Kidney (tissue), 14 donors: ENCODE results near the gene CARD10. TPM values are rescaled to one million over a fixed set of nuclear protein-coding genes. Genes with fewer than 3 reads are reported as not detected.

ENCODE experiments used
- DNase-seq, 5 donors: peaks; one replicate each; pipeline ENCODE4 v3.0.0-alpha.2; 2013 to 2020
- FAIRE-seq: peaks from 2 replicates; lab custom pipeline; 2012; peaks lifted over from hg19 to GRCh38; lab: Jason Lieb, UNC
- H3K27ac ChIP-seq, 2 donors: one replicate each; pipeline ENCODE4 v1.7.0; 2013; ENCODE audit warnings: low read depth in 2 of 2, low read length in 2 of 2, inconsistent platforms in 1 of 2
- H3K27me3 ChIP-seq: one replicate; pipeline ENCODE4 v1.7.1; 2013; ENCODE audit warnings: low read length, inconsistent platforms; ENCODE audit not compliant: control insufficient read depth, insufficient read depth
- H3K36me3 ChIP-seq, 3 donors: one replicate each; pipeline versions ENCODE4 v1.7.0 to v1.7.1; 2013; ENCODE audit warnings: low read length in 3 of 3, control low read depth in 1 of 3, inconsistent platforms in 1 of 3; ENCODE audit not compliant: insufficient read depth in 3 of 3, control insufficient read depth in 2 of 3
- H3K4me1 ChIP-seq, 3 donors: one replicate each; pipeline versions ENCODE4 v1.7.0 to v1.7.1; 2013; ENCODE audit warnings: low read length in 3 of 3, inconsistent platforms in 1 of 3, low read depth in 1 of 3; ENCODE audit not compliant: control insufficient read depth in 2 of 3, insufficient read depth in 2 of 3
- H3K4me3 ChIP-seq, 3 donors: one replicate each; pipeline versions ENCODE4 v1.7.0 to v1.8.1; 2013; ENCODE audit warnings: low read length in 3 of 3, control low read depth in 1 of 3, inconsistent platforms in 1 of 3
- H3K9ac ChIP-seq, 3 donors: one replicate each; pipeline versions ENCODE4 v1.7.0 to v1.7.1; 2013; ENCODE audit warnings: low read length in 3 of 3, control low read depth in 1 of 3, inconsistent platforms in 1 of 3
- H3K9me3 ChIP-seq, 3 donors: one replicate each; pipeline versions ENCODE4 v1.7.0 to v1.7.1; 2013; ENCODE audit warnings: low read length in 3 of 3, control low read depth in 1 of 3, inconsistent platforms in 1 of 3; ENCODE audit not compliant: control insufficient read depth in 2 of 3, insufficient read depth in 1 of 3
- CTCF ChIP-seq: IDR thresholded peaks from 3 replicates; pipeline ENCODE4 v1.5.1; 2012; ENCODE audit warnings: mild to moderate bottlenecking, moderate library complexity, borderline replicate concordance; ENCODE audit not compliant: insufficient read depth; ENCODE audit errors: extremely low read depth
- intact Hi-C: fragments of 100-400 bp; cut with DNase I; formaldehyde crosslinking; loops from one replicate; pipeline ENCODE4 v1.11.1; 2022
- polyA plus RNA-seq: library from polyadenylated mRNA; stranded (reverse); fragments of 350-450 nt; fragmentation: Illumina TruSeq; extraction: RNeasy Lipid Tissue Mini Kit (QIAGEN cat#74804); gene quantifications from one replicate; pipeline ENCODE4 v1.2.3, GENCODE V29; 2014; ENCODE audit warnings: low read depth, low replicate concordance; ENCODE audit not compliant: insufficient read depth
- total RNA-seq: library from RNA; stranded (reverse); fragmentation: NEBNext Ultra II Directional; extraction: Animal tissue kit (Norgen Biotek cat#: 25700); gene quantifications from one replicate; pipeline ENCODE4 v1.2.1, GENCODE V29; 2021
- donor health status: control.
- donor health status: control.
- donor health status: control.
- donor health status: control.
- donor health status: control.
- donor health status: DM: yes; HTN: yes; CAD: no.
- donor health status: Normal renal cell carcinoma (clear cell type).

CARD10 gene
- total and polyA plus RNA-seq, 2 donors from 2014 or later, result 32.4 to 42.3 TPM

GRCh38 chr22:37503850-37504249 is 15.4 kb downstream of the CARD10 start:
- peaks cover 3 to 46% (median 9%) of the 10 kb centered on the region in 3 donors for H3K36me3 ChIP-seq
- peak overlapping the region in 1 of 3 donors; percentile 60 for H3K9ac ChIP-seq
- peak overlapping the region; percentile 86 to 91 for H3K27ac ChIP-seq
- no peaks in the 10 kb centered on the region for H3K9me3 ChIP-seq
- H3K27me3 ChIP-seq, result no peaks in the 10 kb centered on the region
- intact Hi-C loops, result no loop called here
- H3K4me1 ChIP-seq, result peaks cover 14 to 46% (median 34%) of the 10 kb centered on the region in 3 donors
- FAIRE-seq (no peak), DNase-seq (peak in 1 of 5 donors; percentile 48)
- TF ChIP-seq CTCF, result no peak
- H3K4me3 ChIP-seq, result no peak overlapping the region

DNA sequence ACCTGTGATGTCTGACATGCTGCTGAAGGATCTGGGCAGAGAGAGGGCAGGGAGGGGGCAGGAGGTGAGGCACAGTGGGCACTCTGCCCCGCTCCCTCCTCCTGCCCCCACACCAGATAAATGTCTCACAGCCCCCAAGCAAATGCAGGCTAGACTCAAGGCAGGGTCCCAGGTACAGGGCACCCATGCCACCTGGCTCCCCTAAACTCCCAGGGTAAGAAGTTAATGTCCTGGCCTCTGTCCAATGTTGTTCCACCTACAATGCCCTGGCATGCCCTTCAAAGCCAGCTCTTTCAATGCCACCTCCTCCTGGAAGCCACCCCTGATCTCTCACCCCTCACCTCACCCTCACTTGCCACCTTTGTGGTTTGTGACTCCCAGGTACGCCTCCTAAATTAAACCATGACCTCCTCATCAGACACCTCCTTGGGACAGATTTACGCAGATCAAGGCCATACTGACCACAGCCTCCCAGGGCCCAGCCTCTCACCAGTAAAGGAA is 16.0 kb downstream of the CARD10 start:
- Histone ChIP-seq H3K27me3 (no peaks in the 10 kb centered on the region), H3K4me3 (no peak overlapping the region), H3K9ac (peak overlapping the region in 1 of 3 donors; percentile 62), H3K9me3 (no peaks in the 10 kb centered on the region), H3K36me3 (peaks cover 3 to 46% (median 9%) of the 10 kb centered on the region in 3 donors), H3K4me1 (peaks cover 14 to 48% (median 34%) of the 10 kb centered on the region in 3 donors), H3K27ac (peak overlapping the region; percentile 86 to 91)
- DNase-seq (no peak), FAIRE-seq (no peak)
- intact Hi-C loops, result no loop called here
- TF ChIP-seq CTCF, result no peak

DNA sequence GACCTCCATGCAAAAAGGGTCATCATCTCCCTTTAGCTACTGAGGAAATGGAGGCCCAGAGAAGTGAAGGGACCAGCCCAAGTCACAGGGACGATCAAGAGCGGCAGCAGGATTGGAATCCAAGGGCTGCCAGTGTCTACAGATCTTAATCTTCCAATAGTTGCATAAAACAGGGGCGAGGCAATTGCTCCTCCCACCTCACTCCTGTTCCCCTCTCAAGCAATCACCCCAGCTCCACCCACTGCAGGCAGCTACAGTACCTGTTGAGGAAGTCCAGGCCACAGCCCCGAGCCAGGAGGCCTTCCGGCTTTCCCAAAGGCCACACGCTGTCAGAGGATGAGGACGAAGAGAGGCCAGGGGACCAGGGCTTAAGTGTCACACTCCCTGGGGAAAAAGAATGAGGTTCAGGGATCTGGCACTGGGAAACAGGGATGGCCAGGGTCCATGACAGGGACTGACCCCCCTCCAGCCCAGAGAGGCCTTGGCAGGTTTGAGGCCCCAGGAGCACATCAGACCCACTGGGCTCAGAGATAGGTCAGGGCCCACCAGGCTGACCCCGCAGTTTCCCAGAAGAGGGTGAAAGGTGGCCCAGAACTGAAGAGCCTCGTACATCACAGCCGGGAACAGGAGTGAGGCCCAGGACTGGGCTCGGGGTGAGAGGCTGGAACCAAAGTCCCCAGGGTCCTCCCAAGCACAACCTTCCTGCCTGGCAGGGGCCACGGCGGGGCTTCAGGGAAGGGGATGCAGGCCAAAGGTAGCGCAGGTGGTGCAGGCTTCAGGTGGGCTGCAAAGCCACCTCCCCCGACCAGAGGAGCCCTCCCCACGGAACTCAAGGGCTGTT is 16.7 kb downstream of the CARD10 start:
- Histone ChIP-seq H3K4me1 (peaks cover 14 to 52% (median 34%) of the 10 kb centered on the region in 3 donors), H3K27ac (peak overlapping the region; percentile 86 to 91), H3K4me3 (no peak overlapping the region), H3K27me3 (no peaks in the 10 kb centered on the region), H3K36me3 (peaks cover 3 to 39% (median 9%) of the 10 kb centered on the region in 3 donors), H3K9ac (peak overlapping the region in 1 of 3 donors; percentile 62), H3K9me3 (no peaks in the 10 kb centered on the region)
- intact Hi-C loops, result no loop called here
- FAIRE-seq, result no peak
- peak; percentile 61 to 91 (median 74) for DNase-seq
- no peak for TF ChIP-seq CTCF
